Activated CD8-positive, alpha-beta memory T cell treated with anti-CD3 and anti-CD28 coated beads, Interleukin-2, amount 50 U/mL, for 24 hours (primary cell): ENCODE results near the gene KCTD17.

ENCODE experiments used
- DNase-seq: peaks from one replicate; pipeline ENCODE4 v3.0.0-alpha.2; 2020; ENCODE audit errors: extremely low read depth

Gene KCTD17

GRCh38 chr22:37043209-37043827, 8.2 kb upstream of the KCTD17 start:
- no peak for DNase-seq

- no peak for DNase-seq
Measured at GRCh38 chr22:37043828-37044538, 7.6 kb upstream of the KCTD17 start.

- DNase-seq = no peak
Measured at GRCh38 chr22:37044634-37045625, 6.6 kb upstream of the KCTD17 start.

GRCh38 chr22:37045958-37046357, 5.6 kb upstream of the KCTD17 start:
- DNase-seq = no peak

GRCh38 chr22:37046589-37046988, 5.0 kb upstream of the KCTD17 start:
- no peak for DNase-seq

- no peak for DNase-seq
Measured at GRCh38 chr22:37047006-37047405, 4.5 kb upstream of the KCTD17 start.

- no peak for DNase-seq
Measured at GRCh38 chr22:37048133-37048532, 3.4 kb upstream of the KCTD17 start.

GRCh38 chr22:37049224-37049623, 2.3 kb upstream of the KCTD17 start:
- DNase-seq = no peak

GRCh38 chr22:37050913-37051312, 629 bp upstream of the KCTD17 start:
- no peak for DNase-seq

- no peak for DNase-seq
Measured at GRCh38 chr22:37052386-37053309, 1.1 kb downstream of the KCTD17 start.

GRCh38 chr22:37053310-37054055, 1.9 kb downstream of the KCTD17 start:
- DNase-seq = no peak

GRCh38 chr22:37054056-37054395, 2.5 kb downstream of the KCTD17 start:
- no peak for DNase-seq

- no peak for DNase-seq
Measured at GRCh38 chr22:37054600-37055365, 3.2 kb downstream of the KCTD17 start.

GRCh38 chr22:37056246-37056645, 4.7 kb downstream of the KCTD17 start:
- DNase-seq = no peak

- no peak for DNase-seq
Measured at GRCh38 chr22:37057226-37057625, 5.7 kb downstream of the KCTD17 start.

- no peak for DNase-seq
Measured at GRCh38 chr22:37057796-37058510, 6.4 kb downstream of the KCTD17 start.

- DNase-seq = no peak
Measured at GRCh38 chr22:37058917-37059701, 7.6 kb downstream of the KCTD17 start.

- DNase-seq = no peak
Measured at GRCh38 chr22:37059876-37060449, 8.4 kb downstream of the KCTD17 start.
